ENCODE measurements around the gene MEF2D.

MEF2D gene

DNA sequence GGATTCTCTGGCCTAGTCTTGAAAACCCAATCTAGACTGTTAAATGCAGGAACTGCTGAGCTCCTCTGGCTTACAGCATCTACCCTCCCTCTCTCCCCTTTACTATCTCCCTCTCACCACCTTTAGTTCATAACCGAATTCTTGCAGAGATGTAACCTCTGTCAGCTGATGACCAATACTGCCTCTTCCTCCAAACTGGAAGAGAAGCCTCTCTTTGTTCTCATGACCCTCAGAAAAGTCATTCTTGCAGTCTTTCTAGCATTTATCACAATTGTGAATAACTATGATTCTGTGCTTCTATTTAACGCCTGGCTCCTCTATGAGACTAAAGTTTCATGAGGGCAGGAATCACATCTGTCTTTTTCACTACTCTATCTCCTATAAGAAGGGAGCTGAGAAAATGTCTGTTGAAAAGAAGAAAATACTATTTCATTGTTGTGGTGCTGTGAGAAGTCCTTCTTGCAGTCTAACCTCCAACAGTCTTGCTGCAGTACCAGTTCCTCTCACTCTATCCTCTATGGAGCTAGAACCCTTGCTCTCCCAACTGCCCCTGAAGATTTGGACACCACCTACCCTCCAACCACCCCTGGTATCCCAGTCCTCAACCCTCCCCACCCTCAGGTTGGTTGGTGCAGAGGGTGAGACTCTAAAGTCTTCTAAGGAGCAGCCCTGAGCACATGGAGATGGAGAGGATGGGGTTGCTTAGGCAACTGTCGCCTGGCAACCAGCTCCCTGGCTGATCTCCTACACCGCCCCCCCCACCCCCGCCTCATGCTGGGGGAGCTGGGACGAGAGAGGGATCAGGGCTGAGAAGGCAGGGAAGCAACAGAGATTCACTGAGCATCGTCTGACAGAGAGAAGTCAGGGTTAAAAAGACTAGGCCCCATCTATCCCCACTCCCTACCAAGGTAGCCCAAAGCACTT is 13.9 kb downstream of the MEF2D start:
- H3K27ac ChIP-seq (ENCODE audit: low read depth, low read length) = no peak overlapping the region
- 82% methylated on average over 7 of the region's 7 CpGs for WGBS
- peaks cover 7% of the 10 kb centered on the region for H3K36me3 ChIP-seq (ENCODE audit: insufficient read depth, low read length)
- H3K4me3 ChIP-seq (ENCODE audit: low read length) = no peak overlapping the region
- H3K9me3 ChIP-seq (ENCODE audit: insufficient read depth, low read depth, low read length) = no peaks in the 10 kb centered on the region
- no peak overlapping the region for H3K9ac ChIP-seq (ENCODE audit: low read depth, low read length)
- H3K4me1 ChIP-seq (ENCODE audit: insufficient read depth, low read length) = peaks cover 27% of the 10 kb centered on the region
- H3K27me3 ChIP-seq (ENCODE audit: insufficient read depth, low read length) = no peaks in the 10 kb centered on the region

DNA sequence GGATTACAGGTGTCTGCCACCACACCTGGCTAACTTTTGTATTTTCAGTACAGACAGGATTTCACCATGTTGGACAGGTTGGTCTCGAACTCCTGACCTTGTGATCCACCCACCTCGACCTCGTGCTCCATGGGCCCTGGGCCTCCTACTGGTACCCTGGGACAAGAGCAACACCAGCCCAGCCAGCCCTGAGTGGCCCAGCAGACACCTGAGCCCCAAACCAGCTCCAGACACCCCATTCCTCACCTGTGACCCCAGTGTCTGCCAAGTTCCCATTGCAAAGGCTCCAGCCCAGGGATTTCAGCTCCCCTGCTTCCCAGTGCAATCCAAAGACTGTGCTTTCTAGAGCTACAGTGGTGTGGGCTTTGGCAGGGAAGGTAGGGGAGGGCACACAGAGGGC is 14.6 kb downstream of the MEF2D start:
- 87% methylated on average over 3 of the region's 3 CpGs for WGBS
- Histone ChIP-seq H3K27me3 (ENCODE audit: insufficient read depth, low read length) (no peaks in the 10 kb centered on the region), H3K36me3 (ENCODE audit: insufficient read depth, low read length) (peaks cover 14% of the 10 kb centered on the region)

DNA sequence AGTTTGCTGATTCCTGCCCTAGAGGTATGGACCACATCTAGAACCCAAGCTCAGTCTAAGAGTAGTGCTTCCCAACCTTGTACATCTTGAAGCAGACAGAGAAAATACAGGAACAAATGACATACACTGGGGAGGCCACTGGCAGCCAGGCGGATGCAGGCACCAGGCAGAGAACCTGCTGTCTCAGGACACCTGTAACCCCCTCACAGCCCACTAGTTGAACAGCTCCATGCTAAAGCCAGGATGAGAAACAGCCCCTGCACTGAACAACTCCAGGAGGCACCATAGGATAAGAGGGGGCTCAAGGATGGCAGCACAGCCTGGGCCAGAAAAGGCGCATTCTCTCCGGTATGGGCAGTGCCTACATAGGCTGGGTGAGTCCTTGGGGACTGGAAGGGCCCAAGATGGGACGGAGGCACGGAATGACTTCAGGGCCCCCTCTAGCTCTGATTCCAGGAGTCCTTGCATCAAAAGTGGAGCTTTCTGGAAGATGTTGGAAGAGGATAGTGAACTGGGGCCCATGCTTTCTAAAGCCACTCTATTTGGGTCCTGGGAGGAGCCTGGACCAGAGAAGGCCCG is 16.0 kb downstream of the MEF2D start:
- H3K4me1 ChIP-seq (ENCODE audit: insufficient read depth, low read length) = peaks cover 16% of the 10 kb centered on the region
- H3K36me3 ChIP-seq (ENCODE audit: insufficient read depth, low read length) = peaks cover 23% of the 10 kb centered on the region
- no peak overlapping the region for H3K27ac ChIP-seq (ENCODE audit: low read depth, low read length)
- no peak overlapping the region for H3K9ac ChIP-seq (ENCODE audit: low read depth, low read length)
- H3K9me3 ChIP-seq (ENCODE audit: insufficient read depth, low read depth, low read length) = no peaks in the 10 kb centered on the region
- no peaks in the 10 kb centered on the region for H3K27me3 ChIP-seq (ENCODE audit: insufficient read depth, low read length)
- 96% methylated on average over 6 of the region's 6 CpGs for WGBS
- H3K4me3 ChIP-seq (ENCODE audit: low read length) = no peak overlapping the region

More for the DNA sequence above, 14.6 kb downstream of the MEF2D start:
- no peak overlapping the region for H3K4me3 ChIP-seq (ENCODE audit: low read length)
- no peak overlapping the region for H3K27ac ChIP-seq (ENCODE audit: low read depth, low read length)
- H3K9ac ChIP-seq (ENCODE audit: low read depth, low read length) = no peak overlapping the region
- no peaks in the 10 kb centered on the region for H3K9me3 ChIP-seq (ENCODE audit: insufficient read depth, low read depth, low read length)
- H3K4me1 ChIP-seq (ENCODE audit: insufficient read depth, low read length) = peaks cover 27% of the 10 kb centered on the region

DNA sequence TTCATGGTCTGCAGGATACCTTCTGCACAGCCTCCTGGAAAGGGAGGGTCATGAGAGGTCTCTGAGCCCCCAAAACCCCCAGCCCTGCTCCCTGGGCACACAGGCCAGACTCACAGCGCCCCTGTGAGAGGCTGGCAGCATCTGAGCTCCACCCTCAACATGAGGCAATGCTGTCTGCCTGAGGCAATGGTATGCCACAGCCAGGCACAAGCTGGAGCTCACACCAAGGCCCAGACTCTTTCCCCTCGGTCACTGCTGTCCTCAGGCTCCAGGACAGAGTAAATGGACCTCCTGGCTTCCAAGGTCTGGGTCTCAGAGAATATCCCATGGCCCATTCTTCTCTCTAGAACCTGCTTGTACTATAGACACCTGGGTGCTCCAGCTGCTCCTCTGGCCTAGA is 17.2 kb downstream of the MEF2D start:
- Histone ChIP-seq H3K4me1 (ENCODE audit: insufficient read depth, low read length) (peaks cover 7% of the 10 kb centered on the region; the same call in 1 of the 2 replicates), H3K36me3 (ENCODE audit: insufficient read depth, low read length) (peaks cover 33% of the 10 kb centered on the region), H3K9ac (ENCODE audit: low read depth, low read length) (no peak overlapping the region), H3K27me3 (ENCODE audit: insufficient read depth, low read length) (no peaks in the 10 kb centered on the region), H3K9me3 (ENCODE audit: insufficient read depth, low read depth, low read length) (no peaks in the 10 kb centered on the region), H3K27ac (ENCODE audit: low read depth, low read length) (no peak overlapping the region), H3K4me3 (ENCODE audit: low read length) (no peak overlapping the region)
- 93% methylated on average over 2 of the region's 2 CpGs for WGBS

DNA sequence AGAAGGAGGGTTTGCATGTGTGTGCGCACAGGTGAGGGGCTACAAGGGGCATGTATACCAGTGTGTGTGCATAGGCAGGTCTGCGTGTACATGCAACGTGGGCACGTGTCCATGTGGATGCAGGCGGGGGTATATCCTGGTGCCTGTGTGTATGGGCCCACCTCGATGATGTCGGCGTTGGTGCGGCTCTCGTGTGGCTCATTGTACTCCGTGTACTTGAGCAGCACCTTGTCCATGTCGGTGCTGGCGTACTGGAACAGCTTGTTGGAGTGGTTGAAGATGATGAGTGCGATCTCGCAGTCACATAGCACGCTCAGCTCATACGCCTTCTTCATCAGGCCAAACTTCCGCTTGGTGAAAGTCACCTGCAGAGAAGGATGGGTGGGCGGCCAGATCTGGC is 18.3 kb downstream of the MEF2D start:
- H3K27ac ChIP-seq (ENCODE audit: low read depth, low read length) = no peak overlapping the region
- peaks cover 7% of the 10 kb centered on the region for H3K4me1 ChIP-seq (ENCODE audit: insufficient read depth, low read length)
- H3K36me3 ChIP-seq (ENCODE audit: insufficient read depth, low read length) = peaks cover 43% of the 10 kb centered on the region
- H3K9ac ChIP-seq (ENCODE audit: low read depth, low read length) = no peak overlapping the region
- WGBS = 97% methylated on average over 19 of the region's 19 CpGs
- no peaks in the 10 kb centered on the region for H3K9me3 ChIP-seq (ENCODE audit: insufficient read depth, low read depth, low read length)
- H3K4me3 ChIP-seq (ENCODE audit: low read length) = no peak overlapping the region
- no peaks in the 10 kb centered on the region for H3K27me3 ChIP-seq (ENCODE audit: insufficient read depth, low read length)

DNA sequence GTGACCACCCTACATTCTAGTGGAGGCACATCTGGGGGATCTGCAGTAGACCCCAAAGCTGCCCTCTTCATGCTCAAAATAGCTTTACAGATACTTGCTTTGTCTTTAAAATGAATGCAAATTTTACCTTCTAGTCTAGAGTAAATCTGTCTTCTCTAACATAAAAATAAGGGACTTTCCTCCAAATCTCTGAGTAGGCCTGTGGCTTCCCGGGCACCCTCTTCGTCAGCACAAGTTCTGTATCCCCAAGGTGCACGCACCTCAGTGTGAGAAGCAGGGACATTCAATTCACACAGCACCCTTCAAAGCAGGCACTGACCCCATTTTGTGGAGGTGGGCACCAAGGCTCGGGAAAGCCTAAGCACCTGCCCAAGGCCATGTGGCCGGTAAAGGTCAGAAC is 19.0 kb downstream of the MEF2D start:
- WGBS = 94% methylated on average over 5 of the region's 5 CpGs
- Histone ChIP-seq H3K9me3 (ENCODE audit: insufficient read depth, low read depth, low read length) (no peaks in the 10 kb centered on the region), H3K4me3 (ENCODE audit: low read length) (no peak overlapping the region), H3K36me3 (ENCODE audit: insufficient read depth, low read length) (peaks cover 43% of the 10 kb centered on the region), H3K4me1 (ENCODE audit: insufficient read depth, low read length) (peaks cover 11% of the 10 kb centered on the region), H3K27me3 (ENCODE audit: insufficient read depth, low read length) (no peaks in the 10 kb centered on the region), H3K27ac (ENCODE audit: low read depth, low read length) (no peak overlapping the region), H3K9ac (ENCODE audit: low read depth, low read length) (no peak overlapping the region)

DNA sequence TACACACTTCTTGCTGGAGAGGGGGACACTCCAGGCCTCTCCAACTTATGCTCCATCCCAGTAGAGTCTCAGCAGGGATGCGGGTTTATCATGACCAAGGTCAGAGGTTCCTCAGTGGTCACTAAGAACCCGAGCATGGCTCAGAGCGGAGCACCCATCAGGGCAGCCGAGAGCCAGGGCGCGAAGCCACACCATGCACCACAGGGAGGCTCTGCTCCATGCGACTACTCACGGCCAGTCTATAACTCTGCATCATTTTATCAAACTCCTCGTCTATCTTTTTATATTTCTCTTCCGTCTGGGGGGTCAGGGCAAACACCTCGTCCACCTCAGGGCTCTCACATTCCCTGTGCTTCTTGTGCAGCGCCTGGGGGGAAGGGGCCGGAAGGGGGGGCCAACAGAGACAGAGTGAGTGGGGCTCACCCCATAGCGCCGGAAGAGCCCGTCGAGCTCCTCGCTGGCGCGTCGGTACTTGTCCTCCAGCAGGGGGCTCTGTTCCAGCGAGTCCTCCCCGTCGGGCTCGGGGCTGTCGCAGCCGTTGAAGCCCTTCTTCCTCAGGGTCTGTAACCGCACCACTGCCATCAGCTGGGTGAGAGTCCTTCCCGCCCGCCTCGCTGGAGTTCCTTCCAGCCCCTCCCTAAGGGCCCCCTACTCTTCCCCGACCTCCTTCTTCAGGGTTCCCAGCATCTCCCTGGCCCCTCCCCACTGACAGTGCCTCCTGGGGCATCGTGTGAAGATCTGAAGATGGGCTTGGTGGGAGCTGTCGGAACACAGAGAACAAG is 20.0 kb downstream of the MEF2D start:
- Histone ChIP-seq H3K27ac (ENCODE audit: low read depth, low read length) (no peak overlapping the region), H3K27me3 (ENCODE audit: insufficient read depth, low read length) (no peaks in the 10 kb centered on the region), H3K9ac (ENCODE audit: low read depth, low read length) (no peak overlapping the region), H3K4me1 (ENCODE audit: insufficient read depth, low read length) (peaks cover 15% of the 10 kb centered on the region), H3K36me3 (ENCODE audit: insufficient read depth, low read length) (peaks cover 50% of the 10 kb centered on the region), H3K9me3 (ENCODE audit: insufficient read depth, low read depth, low read length) (no peaks in the 10 kb centered on the region), H3K4me3 (ENCODE audit: low read length) (no peak overlapping the region)
- 39% methylated on average over 34 of the region's 34 CpGs for WGBS

DNA sequence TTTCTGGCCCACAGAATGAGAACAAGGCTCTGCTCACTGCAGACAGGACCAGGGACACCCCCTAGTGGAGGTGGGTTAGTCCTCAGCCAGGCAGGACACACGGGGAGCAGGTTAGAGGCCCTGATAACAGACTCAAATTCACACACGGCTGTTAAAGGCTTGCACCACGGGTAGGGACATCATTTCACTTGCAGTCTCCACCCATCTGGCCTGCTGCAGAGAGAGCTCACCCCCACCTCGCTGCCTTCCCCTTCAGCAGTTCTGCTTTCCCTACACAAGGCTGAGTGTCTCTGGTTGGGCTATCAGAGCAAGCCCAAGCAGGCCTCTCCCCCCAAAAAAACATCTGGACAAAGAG is 20.6 kb downstream of the MEF2D start:
- 66% methylated on average over 4 of the region's 4 CpGs for WGBS
- Histone ChIP-seq H3K36me3 (ENCODE audit: insufficient read depth, low read length) (peaks cover 54% of the 10 kb centered on the region), H3K27ac (ENCODE audit: low read depth, low read length) (no peak overlapping the region), H3K9ac (ENCODE audit: low read depth, low read length) (no peak overlapping the region), H3K9me3 (ENCODE audit: insufficient read depth, low read depth, low read length) (no peaks in the 10 kb centered on the region), H3K4me1 (ENCODE audit: insufficient read depth, low read length) (peaks cover 15% of the 10 kb centered on the region), H3K27me3 (ENCODE audit: insufficient read depth, low read length) (no peaks in the 10 kb centered on the region), H3K4me3 (ENCODE audit: low read length) (no peak overlapping the region)

DNA sequence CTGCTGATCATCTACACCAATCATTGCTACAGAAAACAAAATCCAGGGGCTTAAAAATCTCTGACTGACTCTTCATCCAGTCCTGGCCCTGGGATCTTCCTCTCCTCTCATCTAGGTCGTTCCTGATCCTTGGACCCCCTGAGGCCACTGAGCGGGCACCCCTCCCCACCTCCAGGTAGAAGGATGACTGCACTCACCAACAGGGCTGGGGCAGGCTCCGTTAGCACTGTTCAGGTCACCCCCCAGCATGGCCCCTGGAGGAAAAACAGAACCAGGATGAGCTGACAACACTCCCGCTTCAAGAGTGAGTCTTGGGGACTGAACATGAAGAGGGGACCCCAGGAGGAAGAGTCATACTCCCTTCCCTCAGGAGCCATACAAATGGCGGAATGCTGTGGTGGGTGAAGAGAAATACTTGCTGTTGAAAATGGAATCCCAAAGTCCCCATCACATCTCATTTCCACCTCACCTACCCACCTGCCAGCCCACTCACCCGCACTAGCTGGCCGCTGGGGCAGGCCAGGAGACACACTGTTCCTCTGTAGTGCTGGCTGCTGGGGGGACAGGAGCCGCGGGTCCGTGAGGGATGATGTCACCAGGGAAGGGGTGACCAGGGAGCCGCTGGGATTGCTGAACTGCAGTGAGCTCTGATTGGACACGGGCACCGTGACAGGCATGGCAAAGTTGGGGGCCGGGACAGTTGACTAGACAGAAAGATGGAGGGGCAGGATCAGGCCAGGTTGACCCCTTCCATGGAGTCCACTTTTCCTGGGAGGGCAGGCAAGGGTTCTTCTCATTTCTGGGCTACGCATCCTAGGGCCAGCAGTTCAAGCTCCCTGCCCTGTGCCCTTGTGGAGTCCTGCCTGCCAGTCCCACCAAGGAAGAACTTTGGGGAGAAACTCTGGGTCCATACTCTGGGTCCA is 21.2 kb downstream of the MEF2D start:
- Histone ChIP-seq H3K4me3 (ENCODE audit: low read length) (no peak overlapping the region), H3K4me1 (ENCODE audit: insufficient read depth, low read length) (peaks cover 15% of the 10 kb centered on the region), H3K9ac (ENCODE audit: low read depth, low read length) (no peak overlapping the region), H3K27ac (ENCODE audit: low read depth, low read length) (no peak overlapping the region), H3K9me3 (ENCODE audit: insufficient read depth, low read depth, low read length) (no peaks in the 10 kb centered on the region), H3K36me3 (ENCODE audit: insufficient read depth, low read length) (peaks cover 60% of the 10 kb centered on the region), H3K27me3 (ENCODE audit: insufficient read depth, low read length) (no peaks in the 10 kb centered on the region)
- 95% methylated on average over 14 of the region's 15 CpGs for WGBS

DNA sequence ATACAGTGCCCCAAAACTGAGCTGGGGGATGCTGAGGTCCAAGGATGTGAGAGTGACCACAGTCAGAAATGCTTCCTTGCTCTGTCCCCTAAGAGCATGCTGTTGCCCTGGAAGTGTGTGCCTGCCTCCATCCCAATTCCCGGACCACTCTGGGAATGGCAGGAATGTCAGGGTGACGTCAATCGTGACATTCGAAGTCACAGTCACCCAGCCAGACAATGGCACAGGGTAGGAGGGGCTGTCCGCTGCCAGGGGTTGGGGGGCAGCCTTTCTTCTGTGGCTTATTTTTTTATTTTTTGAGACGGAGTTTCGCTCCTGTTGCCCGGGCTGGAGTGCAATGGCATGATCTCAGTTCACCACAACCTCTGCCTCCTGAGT is 22.3 kb downstream of the MEF2D start:
- H3K4me3 ChIP-seq (ENCODE audit: low read length) = no peak overlapping the region
- 96% methylated on average over 8 of the region's 8 CpGs for WGBS
- no peak overlapping the region for H3K27ac ChIP-seq (ENCODE audit: low read depth, low read length)
- no peaks in the 10 kb centered on the region for H3K9me3 ChIP-seq (ENCODE audit: insufficient read depth, low read depth, low read length)
- H3K9ac ChIP-seq (ENCODE audit: low read depth, low read length) = no peak overlapping the region
- H3K36me3 ChIP-seq (ENCODE audit: insufficient read depth, low read length) = peaks cover 71% of the 10 kb centered on the region
- peaks cover 15% of the 10 kb centered on the region for H3K4me1 ChIP-seq (ENCODE audit: insufficient read depth, low read length)
- no peaks in the 10 kb centered on the region for H3K27me3 ChIP-seq (ENCODE audit: insufficient read depth, low read length)

All from HUES64 (cell line).